Endothelial cell of coronary artery (primary cell): ENCODE results near the gene TYMP. TPM values are rescaled to one million over a fixed set of nuclear protein-coding genes. Genes with fewer than 3 reads are reported as not detected.

ENCODE experiments used
- total RNA-seq: library from RNA; depleted of rRNA; stranded (reverse); fragments of >200 nt; gene quantifications from 2 replicates; pipeline ENCODE4 v1.2.3, GENCODE V29; 2014

The TYMP gene, protein sequence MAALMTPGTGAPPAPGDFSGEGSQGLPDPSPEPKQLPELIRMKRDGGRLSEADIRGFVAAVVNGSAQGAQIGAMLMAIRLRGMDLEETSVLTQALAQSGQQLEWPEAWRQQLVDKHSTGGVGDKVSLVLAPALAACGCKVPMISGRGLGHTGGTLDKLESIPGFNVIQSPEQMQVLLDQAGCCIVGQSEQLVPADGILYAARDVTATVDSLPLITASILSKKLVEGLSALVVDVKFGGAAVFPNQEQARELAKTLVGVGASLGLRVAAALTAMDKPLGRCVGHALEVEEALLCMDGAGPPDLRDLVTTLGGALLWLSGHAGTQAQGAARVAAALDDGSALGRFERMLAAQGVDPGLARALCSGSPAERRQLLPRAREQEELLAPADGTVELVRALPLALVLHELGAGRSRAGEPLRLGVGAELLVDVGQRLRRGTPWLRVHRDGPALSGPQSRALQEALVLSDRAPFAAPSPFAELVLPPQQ
- 3.2 and 20.4 TPM in 2 replicates for total RNA-seq

DNA sequence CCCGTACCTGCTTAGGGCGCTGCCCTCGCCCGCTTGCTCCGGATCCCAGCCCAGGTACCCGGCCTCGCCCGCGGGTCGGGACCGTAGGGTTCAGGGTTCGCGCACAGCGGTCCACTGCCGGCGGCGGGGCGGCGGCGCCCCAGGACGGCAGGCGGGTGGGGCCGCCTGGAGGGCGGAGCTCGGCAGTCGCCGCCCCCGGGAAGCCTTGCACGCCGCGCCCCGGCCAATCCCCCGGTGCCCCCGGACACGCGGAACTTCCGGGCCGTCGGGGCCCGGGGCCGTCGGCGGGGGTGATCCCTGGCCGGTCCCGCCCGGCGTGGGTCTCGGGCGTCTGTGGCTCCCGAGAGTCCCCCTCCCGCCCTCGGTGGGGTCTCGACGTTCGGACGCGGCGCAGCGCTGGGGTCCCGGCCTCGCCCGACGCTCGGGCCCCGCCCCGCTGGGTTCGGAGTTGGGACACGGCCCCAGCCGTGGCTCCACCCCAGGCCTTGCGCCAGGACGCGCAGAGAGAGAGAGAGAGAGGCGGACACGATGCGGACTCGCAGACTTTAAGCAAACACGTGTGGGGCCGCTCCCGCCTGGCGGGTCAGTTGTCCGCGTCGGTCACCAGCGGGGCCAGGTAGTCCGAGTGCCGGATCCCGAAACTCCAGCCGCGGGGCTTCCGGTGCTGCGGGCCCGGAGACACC is at the start of gene TYMP:
Gene TYMP (minus strand): TSS at position 116 of the 683 bp plus-strand sequence. CDS start 303 bp downstream, outside the sequence.

GRCh38 chr22:50577987-50578775 is 48.4 kb upstream of the TYMP start, which contains the start of gene CPT1B:
TSS of gene CPT1B (minus strand) at chr22:50578427. CDS start at chr22:50577915, 512 bp downstream.

DNA sequence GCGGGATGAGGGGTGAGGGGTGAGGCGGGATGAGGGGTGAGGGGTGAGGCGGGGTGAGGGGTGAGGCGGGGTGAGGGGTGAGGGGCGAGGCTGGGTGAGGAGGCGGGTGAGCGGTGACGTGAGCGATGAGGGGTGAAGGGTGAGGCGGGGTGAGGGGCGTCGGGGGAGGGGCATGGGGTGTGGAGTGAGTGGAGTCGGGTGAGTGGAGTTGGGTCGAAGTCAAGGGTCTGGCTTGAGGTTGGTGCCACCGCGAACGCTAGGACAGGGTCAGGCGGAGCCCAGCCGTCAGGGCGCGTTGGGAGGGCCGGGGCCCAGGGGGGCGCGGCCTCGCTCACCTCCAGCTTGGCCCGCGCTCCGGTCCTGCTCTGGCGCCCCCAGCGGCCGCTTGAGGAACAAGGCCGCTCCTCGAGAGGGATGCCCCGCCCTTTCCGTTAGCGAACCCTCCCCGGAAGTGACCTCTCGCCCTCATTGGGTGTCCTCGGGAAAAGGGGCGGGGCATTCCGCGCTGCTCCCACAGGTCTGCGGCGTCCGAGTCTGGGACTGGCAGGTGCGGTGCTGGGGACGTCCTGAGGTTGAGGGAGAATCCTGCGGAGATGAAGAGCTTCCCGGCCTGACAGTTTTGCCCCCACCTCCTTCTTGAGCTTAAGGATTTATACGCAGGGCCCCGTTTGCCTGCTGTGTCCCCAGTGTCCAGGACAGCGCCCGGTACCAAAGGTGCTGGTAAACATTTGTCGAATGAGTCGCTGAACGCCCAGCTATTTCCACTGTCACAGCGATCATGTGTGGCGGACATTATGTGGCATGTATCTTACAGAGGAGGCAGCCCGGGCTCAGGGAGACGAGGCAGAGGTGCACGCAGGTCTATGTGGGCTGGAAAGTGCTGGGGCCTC is 33.0 kb upstream of the TYMP start, which contains the start of gene SYCE3:
Gene SYCE3 (minus strand): TSS at position 397 of the 890 bp plus-strand sequence. CDS start 6,514 bp downstream, outside the sequence.

GRCh38 chr22:50545522-50546325 is 15.9 kb upstream of the TYMP start, which contains the start of gene KLHDC7B:
TSS of gene KLHDC7B (plus strand) at chr22:50545899. CDS start at chr22:50546244, 345 bp downstream.

DNA sequence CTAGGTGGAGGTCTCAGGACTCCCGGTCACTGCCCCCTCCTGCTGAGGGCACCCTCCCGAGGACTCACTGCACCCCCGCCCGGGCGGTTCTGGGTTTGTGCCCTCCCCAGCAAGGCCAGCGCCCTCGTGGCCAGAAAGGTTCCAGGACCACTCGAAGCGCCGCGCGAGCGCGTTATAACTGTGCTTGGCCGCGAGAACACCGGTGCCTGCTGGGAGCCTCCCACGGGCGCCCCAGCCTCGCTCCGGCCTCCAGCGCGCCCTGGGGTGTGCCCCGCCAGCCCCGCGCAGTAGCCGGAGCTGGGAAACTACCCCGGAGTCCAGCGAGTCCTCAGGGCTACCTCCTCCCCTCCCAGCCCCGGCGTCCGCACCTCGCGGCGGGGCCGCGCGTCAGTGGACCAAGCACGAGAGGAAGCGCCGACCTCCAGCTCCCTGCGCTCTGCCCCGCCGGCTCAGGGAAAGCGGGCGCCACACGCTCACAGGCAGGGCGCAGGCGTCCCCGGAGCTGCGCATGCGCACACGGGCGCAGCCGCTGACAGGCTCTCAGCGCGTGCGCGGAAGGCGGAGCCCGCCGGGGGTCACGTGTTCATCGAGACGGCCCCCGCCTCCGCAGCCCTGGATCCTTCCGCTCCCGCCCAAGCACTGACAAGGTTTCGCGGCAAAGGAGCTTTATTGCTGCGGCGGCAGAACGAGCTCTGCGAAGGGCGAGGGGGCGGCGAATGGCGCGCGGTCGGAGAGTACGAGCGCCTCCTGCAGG is 4.5 kb downstream of the TYMP start, which contains the start of gene SCO2:
Gene SCO2 (minus strand): TSS at position 495 of the 754 bp plus-strand sequence. CDS start 1,187 bp downstream, outside the sequence.

DNA sequence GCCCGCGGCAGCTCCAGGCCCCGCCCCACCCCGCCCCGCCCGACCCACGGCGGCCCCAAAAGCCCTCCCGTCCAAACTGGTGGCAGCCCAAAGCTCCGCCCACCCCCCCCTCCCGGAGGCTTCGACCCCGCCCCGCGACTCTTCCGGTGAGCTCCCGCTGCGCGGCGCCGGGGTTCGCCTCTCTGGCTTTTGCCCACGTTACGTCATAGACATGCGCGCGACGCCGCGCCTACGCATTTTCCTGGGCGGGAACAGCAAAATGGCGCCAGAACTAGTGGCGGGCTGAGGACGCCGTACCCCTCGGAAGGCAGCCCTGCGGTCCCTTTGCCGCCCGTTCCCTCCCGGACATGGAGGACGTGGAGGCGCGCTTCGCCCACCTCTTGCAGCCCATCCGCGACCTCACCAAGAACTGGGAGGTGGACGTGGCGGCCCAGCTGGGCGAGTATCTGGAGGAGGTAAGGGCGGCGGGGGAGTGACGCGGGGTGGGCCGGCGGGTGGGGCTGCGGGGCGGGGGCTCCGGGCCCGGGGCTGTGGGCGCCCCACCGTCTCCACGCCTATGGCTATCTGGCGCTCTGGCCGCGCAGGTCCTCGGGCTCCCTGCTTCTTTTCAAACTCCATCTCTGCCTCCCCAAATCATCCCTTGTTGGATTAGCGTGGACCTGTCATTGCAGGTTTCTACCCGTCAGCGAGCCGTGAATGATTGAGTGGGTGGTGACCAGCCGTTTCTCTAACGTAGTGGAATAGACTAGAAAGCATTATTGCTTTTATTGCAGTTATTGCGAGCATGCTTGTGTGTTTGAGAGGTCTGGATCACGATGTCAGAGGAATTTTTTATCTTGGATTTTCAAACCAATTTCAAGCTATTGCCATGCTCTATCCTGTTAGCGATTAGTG is 21.6 kb downstream of the TYMP start, which contains the start of gene NCAPH2:
Gene NCAPH2 (plus strand): TSS at position 234 of the 894 bp plus-strand sequence. CDS start 114 bp downstream, at position 348.

DNA sequence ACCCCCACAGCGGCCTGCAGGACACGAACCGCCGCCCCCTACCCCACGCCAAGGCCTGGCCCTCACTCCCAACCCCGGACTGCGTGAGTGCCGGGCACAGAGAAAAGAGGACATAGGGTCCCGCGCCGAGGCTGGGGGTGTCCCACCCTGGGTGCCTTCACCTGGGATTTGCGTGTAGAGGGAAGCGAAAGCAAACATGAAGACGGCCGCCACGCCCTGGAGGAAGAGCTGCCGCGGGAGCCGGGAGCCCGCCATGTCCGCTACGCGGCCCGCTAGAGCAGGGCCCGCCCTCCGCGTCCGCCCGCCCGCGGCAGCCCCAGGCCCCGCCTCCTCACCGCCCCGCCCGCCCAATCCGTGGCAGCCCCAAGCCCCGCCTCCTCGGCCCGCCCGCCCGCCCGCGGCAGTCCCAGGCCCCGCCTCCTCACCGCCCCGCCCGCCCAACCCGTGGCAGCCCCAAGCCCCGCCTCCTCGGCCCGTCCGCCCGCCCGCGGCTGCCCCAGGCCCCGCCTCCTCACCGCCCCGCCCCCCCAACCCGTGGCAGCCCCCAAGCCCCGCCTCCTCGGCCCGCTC is 22.3 kb downstream of the TYMP start, which contains the start of gene LMF2:
Gene LMF2 (minus strand): TSS at position 282 of the 570 bp plus-strand sequence. CDS start 27 bp downstream, at position 255.

GRCh38 chr22:50486561-50487289 is 43.1 kb downstream of the TYMP start, which contains the start of gene MIOX:
TSS of gene MIOX (plus strand) at chr22:50486859. CDS start at chr22:50486898, 39 bp downstream.

DNA sequence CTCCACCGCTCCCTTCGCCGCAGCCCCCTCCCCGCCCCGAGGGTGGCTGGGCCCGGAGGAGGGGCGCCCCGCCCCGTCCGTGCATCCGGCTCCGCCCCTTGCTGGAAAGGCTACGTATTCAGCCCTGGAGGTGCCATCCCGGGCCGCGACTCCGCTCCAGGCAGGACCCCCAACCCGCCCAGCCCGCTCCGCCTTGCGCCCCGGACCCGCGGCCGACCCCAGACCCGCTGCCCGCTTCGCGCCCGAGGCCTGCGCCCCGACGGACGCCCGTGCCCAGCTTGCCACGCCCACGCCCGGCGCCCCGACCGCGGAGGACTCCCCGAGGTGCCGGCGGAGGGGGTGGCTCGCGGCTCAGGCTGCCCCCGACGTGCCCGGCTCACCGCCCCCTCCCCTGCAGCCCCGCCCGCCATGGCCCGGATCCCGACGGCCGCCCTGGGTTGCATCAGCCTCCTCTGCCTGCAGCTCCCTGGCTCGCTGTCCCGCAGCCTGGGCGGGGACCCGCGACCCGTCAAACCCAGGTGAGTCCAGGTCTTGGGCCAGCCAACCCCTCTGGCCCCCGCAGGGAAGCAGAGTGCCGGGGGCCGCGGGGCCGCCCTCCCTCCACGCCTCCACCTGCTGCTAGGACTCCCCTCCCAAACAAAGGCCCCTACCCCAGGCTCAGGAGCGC is 48.2 kb downstream of the TYMP start, which contains the start of gene ADM2:
Gene ADM2 (plus strand): TSS at position 104 of the 667 bp plus-strand sequence. CDS start 305 bp downstream, at position 409.

Other genes starting within 250 kb of the TYMP start
- gene PLXNB2, start 222.4 kb downstream of the TYMP start, total RNA-seq, result 68.2 and 132 TPM in 2 replicates
- 0.72 and 1.5 TPM in 2 replicates for gene DENND6B, start 203.0 kb downstream of the TYMP start, total RNA-seq
- gene PPP6R2, start 186.7 kb downstream of the TYMP start, total RNA-seq, result 63.4 and 63.5 TPM in 2 replicates
- 42.6 and 68.2 TPM in 2 replicates for gene SBF1, start 55.0 kb downstream of the TYMP start, total RNA-seq
- under 0.01 and 1.3 TPM in 2 replicates for gene ADM2, start 48.5 kb downstream of the TYMP start, total RNA-seq
- gene MIOX, start 43.2 kb downstream of the TYMP start, total RNA-seq, result not detected in 2 replicates
- gene LMF2, start 22.3 kb downstream of the TYMP start, total RNA-seq, result 19.3 and 28.0 TPM in 2 replicates
- gene NCAPH2, start 21.8 kb downstream of the TYMP start, total RNA-seq, result 21.9 and 29.2 TPM in 2 replicates
- gene SCO2, start 4.4 kb downstream of the TYMP start, total RNA-seq, result 2.2 and 2.3 TPM in 2 replicates
- not detected in 2 replicates for gene KLHDC7B, start 15.9 kb upstream of the TYMP start, total RNA-seq
- gene SYCE3, start 32.9 kb upstream of the TYMP start, total RNA-seq, result not detected in 2 replicates
- 2.2 and 6.6 TPM in 2 replicates for gene CPT1B, start 48.4 kb upstream of the TYMP start, total RNA-seq
- gene CHKB, start 52.8 kb upstream of the TYMP start, total RNA-seq, result 19.7 and 28.7 TPM in 2 replicates
- gene MAPK8IP2, start 70.8 kb upstream of the TYMP start, total RNA-seq, result 0.09 TPM in 2 replicates
- gene ARSA, start 98.1 kb upstream of the TYMP start, total RNA-seq, result 9.1 and 10.2 TPM in 2 replicates
- 20.7 and 21.5 TPM in 2 replicates for gene SHANK3, start 142.8 kb upstream of the TYMP start, total RNA-seq
- gene ACR, start 208.2 kb upstream of the TYMP start, total RNA-seq, result 0.19 and 0.27 TPM in 2 replicates